Esophagus muscularis mucosa (tissue), 3 donors: ENCODE results near the gene CDC14B.

Experiments
- POLR2AphosphoS5 ChIP-seq, 2 donors: sonication (generic); formaldehyde crosslinking; IDR thresholded peaks; one replicate each; pipeline ENCODE4 v1.6.1; 2017; ENCODE audit warnings: antibody characterized with exemption in 2 of 2
- TF ChIP-seq, protein P1 (sequence below), 3 experiments: fragments of 200-600 bp in 2 of 3; fragments of 450-650 bp in 1 of 3; sonication (generic) in 2 of 3; IDR thresholded peaks; one replicate each; pipeline ENCODE4 v1.5.1; 2017 to 2019; ENCODE audit warnings: antibody characterized with exemption in 3 of 3, mild to moderate bottlenecking in 2 of 3, moderate library complexity in 1 of 3

DNA sequence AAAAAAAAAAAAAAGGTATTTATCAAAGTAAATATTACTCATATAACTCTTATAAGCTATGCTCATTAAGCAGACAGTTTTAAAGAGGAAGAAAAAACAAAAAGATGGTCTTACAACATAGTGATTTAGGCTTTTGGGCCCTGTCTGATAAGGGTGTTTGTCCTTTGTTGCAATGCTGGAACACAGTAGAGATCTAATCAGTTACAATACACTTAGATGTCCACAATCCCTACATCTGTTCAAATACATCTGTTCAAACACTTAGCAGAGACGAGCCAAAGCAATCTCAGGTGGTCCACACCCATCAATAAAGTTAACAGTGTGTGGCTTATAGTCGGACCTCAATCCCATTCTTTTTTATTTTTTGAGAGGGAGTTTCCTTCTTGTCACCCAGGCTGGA is 24.5 kb upstream of the CDC14B start:
- TF ChIP-seq, protein P1, sequence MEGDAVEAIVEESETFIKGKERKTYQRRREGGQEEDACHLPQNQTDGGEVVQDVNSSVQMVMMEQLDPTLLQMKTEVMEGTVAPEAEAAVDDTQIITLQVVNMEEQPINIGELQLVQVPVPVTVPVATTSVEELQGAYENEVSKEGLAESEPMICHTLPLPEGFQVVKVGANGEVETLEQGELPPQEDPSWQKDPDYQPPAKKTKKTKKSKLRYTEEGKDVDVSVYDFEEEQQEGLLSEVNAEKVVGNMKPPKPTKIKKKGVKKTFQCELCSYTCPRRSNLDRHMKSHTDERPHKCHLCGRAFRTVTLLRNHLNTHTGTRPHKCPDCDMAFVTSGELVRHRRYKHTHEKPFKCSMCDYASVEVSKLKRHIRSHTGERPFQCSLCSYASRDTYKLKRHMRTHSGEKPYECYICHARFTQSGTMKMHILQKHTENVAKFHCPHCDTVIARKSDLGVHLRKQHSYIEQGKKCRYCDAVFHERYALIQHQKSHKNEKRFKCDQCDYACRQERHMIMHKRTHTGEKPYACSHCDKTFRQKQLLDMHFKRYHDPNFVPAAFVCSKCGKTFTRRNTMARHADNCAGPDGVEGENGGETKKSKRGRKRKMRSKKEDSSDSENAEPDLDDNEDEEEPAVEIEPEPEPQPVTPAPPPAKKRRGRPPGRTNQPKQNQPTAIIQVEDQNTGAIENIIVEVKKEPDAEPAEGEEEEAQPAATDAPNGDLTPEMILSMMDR (IDR thresholded peaks at IDR 0.05), result no peak
- no peak for TF ChIP-seq POLR2AphosphoS5 (IDR thresholded peaks at IDR 0.05)
